ENCODE data around the gene FARS2. TPM values are rescaled to one million over a fixed set of nuclear protein-coding genes. Genes with fewer than 3 reads are reported as not detected.
A peak's percentile ranks its signal among the peaks of the same experiment; 100 is the strongest.

FARS2 gene
- total RNA-seq, 1 donor from 2014 or later = 16.5 TPM

DNA sequence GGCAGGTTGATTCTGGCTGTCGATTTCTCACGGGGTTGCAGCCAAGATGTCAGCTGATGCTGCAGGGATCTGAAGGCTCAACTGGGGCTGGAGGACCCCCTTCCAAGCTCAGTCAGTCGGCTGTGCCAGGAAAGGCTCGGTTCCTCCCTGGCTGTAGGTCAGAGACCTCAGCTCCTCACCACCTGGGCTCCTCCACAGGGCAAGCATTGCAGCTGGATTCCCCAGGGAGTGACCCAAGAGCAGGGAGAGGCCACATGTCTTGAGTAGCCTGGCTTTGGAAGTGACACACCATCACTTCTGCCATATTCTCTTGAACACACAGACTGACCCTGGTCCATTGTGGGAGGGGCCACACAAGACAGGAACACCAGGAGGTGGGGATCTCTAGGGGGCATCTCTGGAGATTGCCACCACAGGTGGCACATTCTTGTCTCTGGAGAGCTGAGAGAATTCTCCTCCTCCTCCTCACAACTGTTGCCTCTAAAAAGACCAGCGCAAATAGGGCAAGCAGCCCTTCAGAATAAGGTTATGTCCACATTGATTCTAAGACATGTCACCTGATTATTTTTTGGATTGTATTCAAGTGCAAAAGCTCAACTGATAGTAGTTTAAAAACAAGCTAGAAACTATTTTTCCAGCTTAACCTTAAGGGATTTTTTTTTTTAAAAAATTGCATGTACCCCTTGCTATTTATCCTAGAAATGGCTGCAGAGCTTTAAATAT, 474.9 kb downstream of the FARS2 start:
- intact Hi-C loops (cut with DNase I) = no loop called here
- no peak for DNase-seq (ENCODE audit: extremely low spot score in 2 of 2)
- H3K27me3 ChIP-seq = no peaks in the 10 kb centered on the region
- no peak overlapping the region for H3K27ac ChIP-seq
- no peaks in the 10 kb centered on the region for H3K9me3 ChIP-seq
- H3K4me3 ChIP-seq = no peak overlapping the region
- no peaks in the 10 kb centered on the region for H3K4me1 ChIP-seq
- TF ChIP-seq, protein P1, sequence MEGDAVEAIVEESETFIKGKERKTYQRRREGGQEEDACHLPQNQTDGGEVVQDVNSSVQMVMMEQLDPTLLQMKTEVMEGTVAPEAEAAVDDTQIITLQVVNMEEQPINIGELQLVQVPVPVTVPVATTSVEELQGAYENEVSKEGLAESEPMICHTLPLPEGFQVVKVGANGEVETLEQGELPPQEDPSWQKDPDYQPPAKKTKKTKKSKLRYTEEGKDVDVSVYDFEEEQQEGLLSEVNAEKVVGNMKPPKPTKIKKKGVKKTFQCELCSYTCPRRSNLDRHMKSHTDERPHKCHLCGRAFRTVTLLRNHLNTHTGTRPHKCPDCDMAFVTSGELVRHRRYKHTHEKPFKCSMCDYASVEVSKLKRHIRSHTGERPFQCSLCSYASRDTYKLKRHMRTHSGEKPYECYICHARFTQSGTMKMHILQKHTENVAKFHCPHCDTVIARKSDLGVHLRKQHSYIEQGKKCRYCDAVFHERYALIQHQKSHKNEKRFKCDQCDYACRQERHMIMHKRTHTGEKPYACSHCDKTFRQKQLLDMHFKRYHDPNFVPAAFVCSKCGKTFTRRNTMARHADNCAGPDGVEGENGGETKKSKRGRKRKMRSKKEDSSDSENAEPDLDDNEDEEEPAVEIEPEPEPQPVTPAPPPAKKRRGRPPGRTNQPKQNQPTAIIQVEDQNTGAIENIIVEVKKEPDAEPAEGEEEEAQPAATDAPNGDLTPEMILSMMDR (IDR thresholded peaks at IDR 0.05) = no peak
- TF ChIP-seq POLR2A (IDR thresholded peaks at IDR 0.05) = no peak
- H3K36me3 ChIP-seq = no peaks in the 10 kb centered on the region

DNA sequence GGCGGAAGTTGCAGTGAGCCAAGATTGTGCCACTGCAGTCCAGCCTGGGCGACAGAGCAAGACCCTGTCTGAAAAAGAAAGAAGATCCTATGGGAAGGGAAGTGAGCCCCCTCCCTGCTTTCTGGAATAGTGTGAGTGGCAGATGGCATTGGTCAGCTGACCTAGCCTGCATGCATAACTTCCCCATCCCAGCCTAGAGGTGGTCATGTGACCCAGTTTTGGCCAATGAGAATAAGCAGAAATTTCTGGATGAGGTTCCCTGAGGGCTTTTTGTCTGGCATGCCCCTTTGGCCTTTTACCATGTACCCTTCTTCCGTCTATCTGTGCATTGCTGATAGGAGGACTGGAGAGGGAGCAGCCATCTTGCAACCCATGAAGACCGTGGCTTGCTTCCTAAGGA, 476.1 kb downstream of the FARS2 start:
- no peaks in the 10 kb centered on the region for H3K36me3 ChIP-seq
- DNase-seq (ENCODE audit: extremely low spot score in 2 of 2) = no peak
- intact Hi-C loops (cut with DNase I) = no loop called here
- TF ChIP-seq POLR2A (IDR thresholded peaks at IDR 0.05) (no peak), POLR2AphosphoS5 (IDR thresholded peaks at IDR 0.05; ENCODE audit: insufficient read depth in 1 of 2, low read depth in 1 of 2) (no peak)
- TF ChIP-seq, protein P1 (IDR thresholded peaks at IDR 0.05) = no peak
- H3K9me3 ChIP-seq = no peaks in the 10 kb centered on the region
- no peaks in the 10 kb centered on the region for H3K27me3 ChIP-seq
- H3K4me3 ChIP-seq = no peak overlapping the region
- no peak overlapping the region for H3K27ac ChIP-seq
- H3K4me1 ChIP-seq = no peaks in the 10 kb centered on the region

DNA sequence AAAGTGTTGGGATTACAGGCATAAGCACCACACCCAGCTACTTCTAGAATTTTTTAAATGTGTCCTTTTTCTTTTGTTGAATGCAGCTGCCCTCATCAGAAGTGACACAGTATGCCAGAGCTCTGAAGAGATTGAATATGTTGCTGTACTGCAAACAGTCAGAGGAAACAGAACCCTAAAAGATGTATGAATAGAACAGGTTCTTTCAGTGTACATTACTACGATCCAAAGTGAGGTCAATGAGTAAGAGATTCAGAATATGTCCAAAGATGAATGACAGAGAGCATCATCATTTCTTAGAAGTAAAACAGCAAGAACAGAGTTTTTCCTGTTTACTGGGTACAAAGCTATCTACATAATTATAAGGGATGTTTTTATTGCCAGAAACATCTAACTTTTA, 476.9 kb downstream of the FARS2 start:
- Histone ChIP-seq H3K27ac (no peak overlapping the region), H3K36me3 (no peaks in the 10 kb centered on the region), H3K27me3 (no peaks in the 10 kb centered on the region), H3K9me3 (no peaks in the 10 kb centered on the region), H3K4me1 (no peaks in the 10 kb centered on the region), H3K4me3 (no peak overlapping the region)
- intact Hi-C loops (cut with DNase I) = no loop called here
- TF ChIP-seq POLR2A (IDR thresholded peaks at IDR 0.05) (no peak), POLR2AphosphoS5 (IDR thresholded peaks at IDR 0.05; ENCODE audit: insufficient read depth in 1 of 2, low read depth in 1 of 2) (no peak)
- TF ChIP-seq, protein P1 (IDR thresholded peaks at IDR 0.05) = no peak
- DNase-seq (ENCODE audit: extremely low spot score in 2 of 2) = no peak

DNA sequence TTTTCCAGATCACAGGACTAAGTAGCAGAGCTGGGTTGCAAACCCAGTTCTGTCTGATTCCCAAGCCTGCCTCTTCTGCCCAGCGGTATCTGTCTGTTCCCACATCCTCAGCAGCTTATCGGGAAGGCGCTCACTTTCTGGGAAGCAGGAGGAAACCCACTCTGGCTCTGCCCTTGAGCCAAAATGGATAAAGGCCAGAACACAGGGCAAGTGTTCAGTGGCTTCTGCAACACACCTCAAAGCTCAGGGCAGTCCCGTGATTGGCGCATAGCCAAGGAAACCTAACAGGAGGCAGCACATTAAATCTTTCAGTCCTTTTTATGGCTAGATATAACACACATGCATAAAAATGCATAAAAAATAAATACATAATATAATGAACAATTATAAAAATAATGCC, 483.2 kb downstream of the FARS2 start:
- no peaks in the 10 kb centered on the region for H3K36me3 ChIP-seq
- intact Hi-C loops (cut with DNase I) = no loop called here
- TF ChIP-seq POLR2AphosphoS5 (IDR thresholded peaks at IDR 0.05; ENCODE audit: insufficient read depth in 1 of 2, low read depth in 1 of 2) = no peak
- TF ChIP-seq, protein P1 (IDR thresholded peaks at IDR 0.05) = no peak
- peak in 1 of 2 donors; percentile 84 for DNase-seq (ENCODE audit: extremely low spot score in 2 of 2)
- H3K4me3 ChIP-seq = no peak overlapping the region
- no peaks in the 10 kb centered on the region for H3K4me1 ChIP-seq
- H3K9me3 ChIP-seq = no peaks in the 10 kb centered on the region
- H3K27ac ChIP-seq = no peak overlapping the region
- H3K27me3 ChIP-seq = no peaks in the 10 kb centered on the region

DNA sequence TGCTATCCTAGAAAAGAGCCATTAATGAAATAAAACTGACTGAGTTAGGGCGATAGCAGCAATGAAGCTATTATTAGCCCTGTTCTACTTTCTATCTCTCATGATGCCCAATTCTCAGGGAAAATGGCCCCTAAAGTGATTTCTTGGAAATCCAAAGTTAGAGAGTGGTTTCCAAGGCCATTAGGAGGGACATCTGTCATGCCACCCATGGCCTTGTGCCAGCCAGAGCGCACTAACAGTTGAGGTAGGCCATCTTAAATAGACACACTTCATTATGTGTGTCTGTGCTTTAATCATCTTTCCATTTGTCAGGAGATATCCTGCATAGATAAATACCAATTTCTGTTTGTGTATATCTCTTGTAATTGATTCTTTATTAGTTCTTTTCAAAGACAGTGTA, 483.8 kb downstream of the FARS2 start:
- Histone ChIP-seq H3K27ac (no peak overlapping the region), H3K27me3 (no peaks in the 10 kb centered on the region), H3K4me1 (no peaks in the 10 kb centered on the region), H3K4me3 (no peak overlapping the region), H3K9me3 (no peaks in the 10 kb centered on the region), H3K36me3 (no peaks in the 10 kb centered on the region)
- intact Hi-C loops (cut with DNase I) = no loop called here
- no peak for DNase-seq (ENCODE audit: extremely low spot score in 2 of 2)
- TF ChIP-seq, protein P1 (IDR thresholded peaks at IDR 0.05) = no peak
- TF ChIP-seq POLR2AphosphoS5 (IDR thresholded peaks at IDR 0.05; ENCODE audit: insufficient read depth in 1 of 2, low read depth in 1 of 2) (no peak), POLR2A (IDR thresholded peaks at IDR 0.05) (no peak)

Data from vagina (tissue), 2 donors.